KOPT-K1 (cell line): ENCODE measurements around the gene C1orf53.
"Not testable (repeated sequence)": the region's sequence is repeated elsewhere in the genome, so short reads cannot be mapped to it uniquely, and the experiment has no call there.

Experiments
- H3K27ac ChIP-seq: fragments of 200-600 bp; sonication (generic); 2 replicates; pipeline ENCODE4 v1.5.1; 2016; ENCODE audit warnings: antibody characterized with exemption, mild to moderate bottlenecking, low read depth, low read length; ENCODE audit not compliant: poor library complexity, severe bottlenecking
- H3K36me3 ChIP-seq: fragments of 200-600 bp; sonication (generic); 2 replicates; pipeline ENCODE4 v1.5.1; 2017; ENCODE audit warnings: antibody characterized with exemption, mild to moderate bottlenecking, low read length, moderate library complexity; ENCODE audit not compliant: insufficient read depth
- H3K9me3 ChIP-seq: fragments of 200-600 bp; sonication (generic); 2 replicates; pipeline ENCODE4 v1.5.1; 2017; ENCODE audit warnings: antibody characterized with exemption, low read length, mild to moderate bottlenecking; ENCODE audit not compliant: insufficient read depth, poor library complexity, severe bottlenecking

The C1orf53 gene

GRCh38 chr1:197902454-197903195 lies at the start of gene C1orf53:
TSS of gene C1orf53 (plus strand) at chr1:197902630. CDS start at chr1:197902650, 20 bp downstream.
- H3K9me3 ChIP-seq, result no peaks in the 10 kb centered on the region
- no peaks in the 10 kb centered on the region for H3K36me3 ChIP-seq
- peak within 1 kb of the TSS; percentile 89 for H3K27ac ChIP-seq

- H3K9me3 ChIP-seq, H3K36me3 ChIP-seq, H3K27ac ChIP-seq: not testable (repeated sequence)
Observed at GRCh38 chr1:197855751-197856150, 46.7 kb upstream of the C1orf53 start.

GRCh38 chr1:197857477-197857876 lies 45.0 kb upstream of the C1orf53 start:
- no peak overlapping the region for H3K27ac ChIP-seq
- no peaks in the 10 kb centered on the region for H3K9me3 ChIP-seq
- no peaks in the 10 kb centered on the region for H3K36me3 ChIP-seq

GRCh38 chr1:197859024-197859423 lies 43.4 kb upstream of the C1orf53 start:
- Histone ChIP-seq H3K9me3 (no peaks in the 10 kb centered on the region), H3K27ac (no peak overlapping the region), H3K36me3 (no peaks in the 10 kb centered on the region)

- no peaks in the 10 kb centered on the region for H3K36me3 ChIP-seq
- no peak overlapping the region for H3K27ac ChIP-seq
- H3K9me3 ChIP-seq, result no peaks in the 10 kb centered on the region
Observed at GRCh38 chr1:197862221-197862620, 40.2 kb upstream of the C1orf53 start.

- no peak overlapping the region for H3K27ac ChIP-seq
- no peaks in the 10 kb centered on the region for H3K9me3 ChIP-seq
- no peaks in the 10 kb centered on the region for H3K36me3 ChIP-seq
Observed at GRCh38 chr1:197862671-197863070, 39.8 kb upstream of the C1orf53 start.

- no peaks in the 10 kb centered on the region for H3K9me3 ChIP-seq
- H3K27ac ChIP-seq, result no peak overlapping the region
- H3K36me3 ChIP-seq, result no peaks in the 10 kb centered on the region
Observed at GRCh38 chr1:197865809-197866208, 36.6 kb upstream of the C1orf53 start.

- Histone ChIP-seq H3K27ac (no peak overlapping the region), H3K36me3 (no peaks in the 10 kb centered on the region), H3K9me3 (no peaks in the 10 kb centered on the region)
Observed at GRCh38 chr1:197868751-197869489, 33.5 kb upstream of the C1orf53 start.

- Histone ChIP-seq H3K9me3 (no peaks in the 10 kb centered on the region), H3K36me3 (no peaks in the 10 kb centered on the region), H3K27ac (no peak overlapping the region)
Observed at GRCh38 chr1:197869490-197870077, 32.8 kb upstream of the C1orf53 start.

GRCh38 chr1:197876894-197877293 lies 25.5 kb upstream of the C1orf53 start:
- Histone ChIP-seq H3K36me3 (no peaks in the 10 kb centered on the region), H3K27ac (no peak overlapping the region), H3K9me3 (peaks cover 16% of the 10 kb centered on the region)

- not testable (repeated sequence) for H3K36me3 ChIP-seq, H3K27ac ChIP-seq
- peaks cover 16% of the 10 kb centered on the region for H3K9me3 ChIP-seq
Observed at GRCh38 chr1:197880385-197880784, 22.0 kb upstream of the C1orf53 start.

- not testable (repeated sequence) for H3K9me3 ChIP-seq
Observed at GRCh38 chr1:197882241-197882640, 20.2 kb upstream of the C1orf53 start.

GRCh38 chr1:197884173-197884572 lies 18.3 kb upstream of the C1orf53 start:
- H3K9me3 ChIP-seq, result no peaks in the 10 kb centered on the region
- no peak overlapping the region for H3K27ac ChIP-seq

More at GRCh38 chr1:197882241-197882640, 20.2 kb upstream of the C1orf53 start:
- not testable (repeated sequence) for H3K36me3 ChIP-seq, H3K27ac ChIP-seq

GRCh38 chr1:197890936-197891335 lies 11.5 kb upstream of the C1orf53 start:
- no peak overlapping the region for H3K27ac ChIP-seq

More at GRCh38 chr1:197884173-197884572, 18.3 kb upstream of the C1orf53 start:
- H3K36me3 ChIP-seq, result no peaks in the 10 kb centered on the region

GRCh38 chr1:197892684-197893083 lies 9.7 kb upstream of the C1orf53 start:
- H3K27ac ChIP-seq, result no peak overlapping the region
- H3K9me3 ChIP-seq, result peaks cover 9% of the 10 kb centered on the region
- no peaks in the 10 kb centered on the region for H3K36me3 ChIP-seq

More at GRCh38 chr1:197890936-197891335, 11.5 kb upstream of the C1orf53 start:
- Histone ChIP-seq H3K36me3 (no peaks in the 10 kb centered on the region), H3K9me3 (peaks cover 9% of the 10 kb centered on the region)
